ENCODE results near the gene STAT2.
"Not testable (repeated sequence)": the region's sequence is repeated elsewhere in the genome, so short reads cannot be mapped to it uniquely, and the experiment has no call there.

The STAT2 gene

GRCh38 chr12:56359851-56360767 lies at the start of gene STAT2:
Gene STAT2 (minus strand): TSS chr12:56360107. CDS start chr12:56356571, 3,536 bp downstream.
- DNase-seq (ENCODE audit: low read depth) = peak; percentile 90

- no peak for DNase-seq (ENCODE audit: low read depth)
These were observed 49.0 kb upstream of the STAT2 start for GRCh38 chr12:56408799-56409417.

- not testable (repeated sequence) for DNase-seq (ENCODE audit: low read depth)
These were observed 44.3 kb upstream of the STAT2 start for GRCh38 chr12:56404227-56404626.

GRCh38 chr12:56401612-56402011 lies 41.7 kb upstream of the STAT2 start:
- DNase-seq (ENCODE audit: low read depth) = not testable (repeated sequence)

- not testable (repeated sequence) for DNase-seq (ENCODE audit: low read depth)
These were observed 41.2 kb upstream of the STAT2 start for GRCh38 chr12:56401125-56401524.

- DNase-seq (ENCODE audit: low read depth) = not testable (repeated sequence)
These were observed 39.6 kb upstream of the STAT2 start for GRCh38 chr12:56399466-56399865.

GRCh38 chr12:56398324-56398723 lies 38.4 kb upstream of the STAT2 start:
- no peak for DNase-seq (ENCODE audit: low read depth)

- DNase-seq (ENCODE audit: low read depth) = no peak
These were observed 32.4 kb upstream of the STAT2 start for GRCh38 chr12:56392331-56392730.

- no peak for DNase-seq (ENCODE audit: low read depth)
These were observed 31.8 kb upstream of the STAT2 start for GRCh38 chr12:56391721-56392120.

GRCh38 chr12:56389412-56389811 lies 29.5 kb upstream of the STAT2 start:
- DNase-seq (ENCODE audit: low read depth) = no peak

- DNase-seq (ENCODE audit: low read depth) = no peak
These were observed 27.3 kb upstream of the STAT2 start for GRCh38 chr12:56387152-56387736.

GRCh38 chr12:56385873-56386272 lies 26.0 kb upstream of the STAT2 start:
- DNase-seq (ENCODE audit: low read depth) = no peak

GRCh38 chr12:56382611-56383010 lies 22.7 kb upstream of the STAT2 start:
- DNase-seq (ENCODE audit: low read depth) = no peak

GRCh38 chr12:56377989-56378316 lies 18.0 kb upstream of the STAT2 start:
- DNase-seq (ENCODE audit: low read depth) = no peak

- no peak for DNase-seq (ENCODE audit: low read depth)
These were observed 17.5 kb upstream of the STAT2 start for GRCh38 chr12:56377310-56377988.

GRCh38 chr12:56375598-56376434 lies 15.9 kb upstream of the STAT2 start:
- no peak for DNase-seq (ENCODE audit: low read depth)

GRCh38 chr12:56374726-56375597 lies 15.1 kb upstream of the STAT2 start:
- DNase-seq (ENCODE audit: low read depth) = no peak

- no peak for DNase-seq (ENCODE audit: low read depth)
These were observed 13.6 kb upstream of the STAT2 start for GRCh38 chr12:56373515-56373914.

GRCh38 chr12:56366948-56367347 lies 7.0 kb upstream of the STAT2 start:
- DNase-seq (ENCODE audit: low read depth) = no peak

Data from stimulated activated CD8-positive, alpha-beta memory T cell treated with anti-CD3 and anti-CD28 coated beads, Interleukin-15, amount 100 ng/mL, for 24 hours (primary cell).